GM18909 (cell line): ENCODE data around the gene TFG.
A peak's percentile ranks its signal among the peaks of the same experiment; 100 is the strongest.

Experiments used
- ATAC-seq: cut with Tn5 transposase; IDR thresholded peaks from one replicate; pipeline ENCODE4 v1.9.1; 2021; ENCODE audit warnings: mild to moderate bottlenecking; ENCODE audit not compliant: unreplicated experiment, poor library complexity

TFG gene

DNA sequence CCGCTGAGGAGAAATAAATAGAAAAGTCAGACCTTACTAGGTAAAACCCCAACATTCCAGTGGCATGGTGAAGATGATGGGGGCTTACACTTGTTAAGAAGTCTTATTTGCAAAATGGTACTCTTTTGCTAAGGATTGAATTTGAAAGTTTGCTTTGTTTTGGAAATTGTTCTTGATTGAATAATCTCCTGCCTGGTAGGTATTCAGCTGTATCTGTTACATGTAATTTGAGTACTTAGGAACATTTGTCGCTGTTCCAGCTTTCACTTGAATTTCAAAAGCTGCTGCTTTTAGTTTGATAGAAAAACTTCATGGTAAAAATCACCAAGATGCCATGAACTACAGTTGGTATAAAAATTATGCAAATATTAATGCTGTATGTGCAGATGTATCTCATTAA is 44.6 kb downstream of the TFG start:
- no peak for ATAC-seq

DNA sequence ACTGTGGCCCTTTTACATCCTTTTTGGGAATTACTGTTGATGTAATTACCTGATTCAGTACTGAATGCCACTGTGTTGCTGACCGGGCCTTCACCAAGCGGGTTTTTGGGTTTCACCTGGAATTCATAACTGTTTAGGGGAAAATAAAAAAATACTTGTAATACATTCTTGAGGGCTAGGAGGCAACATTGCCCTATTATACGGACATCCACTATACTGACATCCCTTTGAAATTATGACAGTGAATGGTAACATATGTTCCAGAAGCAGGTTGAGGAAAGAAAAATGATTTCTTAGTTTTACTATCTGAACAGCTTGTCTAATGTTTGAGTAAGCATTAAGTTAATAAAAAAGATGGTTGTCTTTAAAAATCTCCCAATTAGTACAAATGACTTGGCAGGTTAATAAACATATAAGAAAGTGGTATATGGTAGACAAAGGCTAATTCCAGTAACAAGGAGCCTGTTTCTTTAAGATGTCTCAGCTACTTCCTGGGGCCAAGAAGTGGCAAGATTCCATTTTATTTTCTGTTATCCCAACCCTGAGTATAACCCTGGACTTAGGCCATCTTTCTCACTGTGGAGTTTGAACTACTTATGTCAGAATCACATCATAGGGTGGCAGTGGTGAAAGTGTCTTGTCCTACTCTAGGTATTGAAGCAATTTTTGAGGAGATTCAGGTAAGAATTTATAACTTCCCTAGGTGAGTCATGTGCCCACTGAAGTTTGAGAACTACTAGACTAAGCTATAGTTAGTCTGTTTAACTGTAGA is 45.5 kb downstream of the TFG start:
- no peak for ATAC-seq

DNA sequence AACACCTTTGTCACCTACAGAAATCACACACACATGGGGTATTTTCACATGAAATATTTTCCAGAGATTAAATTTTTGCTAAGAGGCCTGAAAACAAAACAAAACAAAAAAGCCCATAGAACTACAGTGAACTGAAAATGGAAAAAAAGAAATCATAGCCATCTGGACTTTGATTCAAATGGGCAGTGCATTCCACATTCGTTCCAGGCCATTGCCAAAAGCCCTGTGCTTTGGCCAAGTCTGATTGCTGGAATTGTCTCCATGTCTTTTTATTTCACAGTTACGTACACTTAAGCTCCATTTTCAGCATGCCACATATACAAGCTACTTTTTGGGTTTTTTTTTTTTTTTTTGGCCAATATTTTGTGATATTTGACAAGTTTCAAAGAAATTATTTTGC is 47.1 kb downstream of the TFG start:
- no peak for ATAC-seq

DNA sequence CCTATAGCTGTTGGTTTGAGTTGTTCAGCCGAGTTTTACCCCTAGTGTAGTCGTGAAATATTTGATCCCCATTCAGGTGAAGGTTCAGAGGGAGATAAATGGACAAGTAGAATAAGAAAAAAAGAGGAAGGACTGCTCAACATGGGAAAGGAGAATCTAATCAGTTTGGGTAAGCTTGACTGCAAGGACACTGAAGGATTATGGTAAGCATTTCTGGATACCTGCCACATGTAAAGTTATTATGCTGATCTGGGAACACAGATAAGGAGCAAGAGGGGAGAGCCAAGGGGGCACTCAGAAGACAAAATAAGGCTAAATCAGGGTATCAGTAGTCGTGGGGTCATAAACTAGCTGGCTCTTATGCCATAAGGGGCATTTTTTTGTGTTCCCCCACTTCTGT is 49.9 kb downstream of the TFG start:
- ATAC-seq, result no peak

DNA sequence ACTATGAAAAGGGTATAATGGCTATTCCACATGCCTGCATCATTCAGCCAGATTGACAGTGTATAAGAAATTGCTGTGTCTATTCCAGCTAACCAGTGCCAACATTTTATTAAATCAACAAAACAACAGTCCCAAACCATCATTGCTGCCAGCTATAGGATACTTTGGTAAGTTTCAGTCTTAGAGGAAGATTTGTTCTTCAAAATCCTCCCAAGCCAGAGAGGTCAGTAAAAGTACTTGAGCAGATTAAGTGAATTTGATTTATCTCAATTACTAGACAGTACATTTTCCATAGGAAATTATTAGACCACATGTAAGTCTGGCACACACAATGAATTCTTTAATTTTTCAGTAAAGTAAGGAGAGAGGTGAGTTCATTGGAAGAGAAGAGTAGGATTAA is 50.7 kb downstream of the TFG start:
- ATAC-seq, result no peak

DNA sequence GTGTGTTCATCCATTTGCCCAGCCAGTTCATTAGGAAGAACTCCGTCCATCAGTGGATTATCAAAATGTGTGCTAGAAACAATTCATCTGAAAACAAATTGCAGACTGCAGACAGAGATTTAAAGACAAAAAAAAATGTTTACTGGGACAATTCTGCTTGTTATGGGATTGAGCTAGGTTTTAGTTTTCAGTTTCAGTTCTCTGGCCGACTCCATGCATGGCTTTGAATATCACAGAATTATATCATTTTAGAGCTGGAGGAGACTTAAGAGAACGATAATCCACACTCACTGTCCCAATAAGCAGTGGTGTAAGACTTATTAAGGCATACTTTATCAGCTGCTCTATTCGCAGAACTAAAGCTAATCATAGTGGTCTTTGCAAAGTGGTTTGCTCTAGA is 51.1 kb downstream of the TFG start:
- ATAC-seq, result no peak

DNA sequence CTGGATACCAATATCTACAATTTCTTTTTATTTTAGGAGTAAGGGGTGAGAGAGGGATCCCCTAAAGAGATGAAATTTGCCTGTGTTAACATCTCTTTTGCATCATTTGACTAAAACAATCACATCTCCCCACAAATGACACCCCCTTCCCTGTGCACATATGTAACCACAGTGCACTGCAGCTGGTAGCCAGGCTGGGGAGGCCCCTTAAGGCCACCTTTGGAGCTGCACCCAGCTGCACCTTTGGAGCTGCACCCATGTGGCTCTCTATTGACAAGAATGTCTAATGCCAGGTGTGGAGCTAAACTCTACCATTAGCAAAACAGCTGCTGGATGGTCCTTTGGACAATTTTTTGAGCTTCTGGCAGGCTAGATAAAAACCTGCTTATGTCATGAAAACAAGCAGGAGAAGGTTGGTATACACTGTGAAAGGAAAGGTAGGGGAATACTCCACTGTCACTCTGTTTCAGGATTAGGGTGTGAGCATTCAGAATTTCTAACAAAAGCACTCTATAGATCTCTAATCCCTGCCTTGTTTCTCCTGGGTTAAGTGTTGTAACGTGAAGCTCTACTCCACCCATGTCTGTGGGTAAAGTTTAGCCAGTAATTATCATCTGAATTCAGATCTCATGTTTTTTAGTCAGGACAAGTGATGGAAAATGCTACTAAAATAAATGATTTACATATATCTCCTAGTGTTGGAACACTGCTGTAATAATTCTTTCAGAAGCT is 52.1 kb downstream of the TFG start:
- peak; percentile 91 for ATAC-seq

DNA sequence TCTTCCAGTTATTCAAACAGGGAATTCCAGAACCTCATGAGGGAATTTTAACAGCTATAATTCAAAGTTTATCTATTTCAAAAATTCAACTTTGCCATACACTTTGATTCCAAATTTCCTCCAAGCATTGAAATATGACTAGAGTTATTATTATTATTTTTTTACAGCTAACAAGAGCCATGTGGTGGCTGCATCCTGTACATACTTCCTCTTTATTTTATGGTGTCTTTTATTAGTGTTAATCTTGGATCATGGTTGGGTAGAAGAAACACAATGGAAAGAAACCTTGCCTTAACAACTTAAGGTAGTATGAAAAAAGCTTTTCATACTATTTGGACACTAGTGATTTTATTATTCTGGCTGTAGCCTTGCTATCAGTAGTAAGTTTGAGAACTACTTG is 52.7 kb downstream of the TFG start:
- no peak for ATAC-seq

DNA sequence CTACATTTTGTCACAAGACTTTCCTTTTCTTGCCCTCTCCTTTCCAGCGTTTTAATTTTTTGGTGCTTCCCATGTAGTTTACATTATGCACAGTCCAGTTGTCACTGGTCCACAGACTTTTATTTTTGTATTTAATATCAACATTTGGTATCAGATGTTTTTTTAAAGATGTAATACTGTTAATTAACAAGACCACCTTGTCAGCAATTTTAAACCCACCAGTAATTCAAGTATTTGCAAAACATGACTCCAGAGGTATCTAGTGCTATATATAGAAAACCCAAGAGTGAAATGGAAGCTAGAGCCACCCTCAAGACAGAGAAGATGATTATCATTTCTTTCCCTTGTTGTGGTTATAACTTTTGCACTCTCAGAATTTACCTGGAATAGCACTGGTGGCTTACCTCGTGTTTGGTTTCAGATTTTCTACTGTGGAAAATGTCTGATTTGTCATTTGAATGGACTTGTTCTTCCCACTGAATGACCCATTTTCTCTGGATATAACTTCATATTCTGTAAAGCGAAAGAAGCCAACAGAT is 56.2 kb downstream of the TFG start:
- no peak for ATAC-seq

DNA sequence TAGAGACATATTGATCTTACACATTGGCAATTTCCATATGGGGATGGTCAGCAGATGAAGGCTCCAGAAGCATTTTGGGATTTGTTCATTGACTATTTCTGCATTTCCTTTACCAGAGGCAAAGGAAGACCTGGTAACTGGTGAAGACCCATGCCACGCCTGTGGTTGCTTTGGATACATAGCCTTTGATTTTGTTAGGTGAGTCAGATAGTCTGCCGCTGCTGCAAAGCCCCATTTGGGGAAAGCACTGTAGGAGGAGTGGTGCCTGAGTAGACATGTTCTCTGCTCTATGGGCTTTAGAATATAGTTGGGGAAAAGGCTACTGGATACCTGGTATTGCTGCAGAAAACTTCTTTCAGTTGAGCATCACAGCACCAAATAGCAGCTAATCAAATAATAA is 56.8 kb downstream of the TFG start:
- ATAC-seq, result no peak

DNA sequence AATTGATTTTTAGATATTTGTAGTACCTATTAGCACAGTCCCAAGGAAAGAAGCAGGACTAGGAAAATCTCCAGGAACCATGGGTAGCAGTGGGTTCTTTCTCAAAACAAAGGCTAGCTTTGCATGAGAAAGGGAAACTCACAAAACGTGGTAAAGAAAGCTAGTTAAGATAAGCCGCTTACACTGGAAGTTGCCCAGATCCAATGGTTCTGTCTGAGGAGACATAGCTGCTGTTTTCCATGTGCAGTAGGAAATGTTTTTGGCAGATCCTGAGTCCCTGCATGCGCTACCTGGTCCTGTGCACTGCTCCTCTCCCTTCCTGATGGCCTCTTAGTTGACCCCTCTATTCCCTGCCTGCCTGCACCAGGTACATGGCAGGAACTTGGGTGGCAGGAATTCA is 60.4 kb downstream of the TFG start:
- ATAC-seq, result no peak

DNA sequence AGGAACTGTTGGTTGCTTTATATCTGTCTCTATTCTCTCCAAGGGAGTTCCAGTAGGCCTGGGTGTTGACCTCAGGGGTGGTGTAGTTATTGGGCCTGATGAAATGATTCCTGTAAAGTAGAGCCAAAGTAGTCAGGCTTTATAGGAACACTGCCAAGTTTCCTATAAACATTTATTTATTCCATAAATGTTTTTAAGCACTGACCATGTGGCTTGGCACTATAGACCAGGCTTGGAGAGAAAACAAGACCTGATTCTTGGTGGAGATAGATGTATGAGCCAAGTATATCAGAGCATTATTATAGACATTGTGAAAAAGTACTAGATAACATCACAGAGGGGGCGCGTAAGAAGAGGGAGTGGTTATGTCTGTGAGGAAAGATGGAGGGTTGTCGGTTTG is 65.9 kb downstream of the TFG start:
- ATAC-seq, result no peak

DNA sequence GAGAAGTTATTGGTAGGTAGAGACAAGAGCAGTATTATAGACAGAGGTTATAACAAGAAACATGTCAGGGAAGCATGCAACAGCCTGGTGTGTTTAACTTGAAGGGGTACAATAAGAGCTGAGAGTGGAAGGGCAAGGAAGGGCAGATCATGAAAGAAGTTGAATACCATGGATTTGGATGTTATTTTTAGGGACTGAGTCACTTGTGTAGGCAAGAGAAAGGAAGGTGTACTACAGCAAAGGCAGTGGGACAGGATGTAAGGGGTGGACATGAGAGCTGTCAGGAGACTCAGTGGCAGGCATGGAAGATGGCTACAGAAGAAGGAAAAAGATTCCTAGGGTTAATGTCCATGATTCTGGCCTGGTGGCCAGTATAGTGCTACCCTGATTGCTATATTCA is 66.4 kb downstream of the TFG start:
- ATAC-seq, result no peak

DNA sequence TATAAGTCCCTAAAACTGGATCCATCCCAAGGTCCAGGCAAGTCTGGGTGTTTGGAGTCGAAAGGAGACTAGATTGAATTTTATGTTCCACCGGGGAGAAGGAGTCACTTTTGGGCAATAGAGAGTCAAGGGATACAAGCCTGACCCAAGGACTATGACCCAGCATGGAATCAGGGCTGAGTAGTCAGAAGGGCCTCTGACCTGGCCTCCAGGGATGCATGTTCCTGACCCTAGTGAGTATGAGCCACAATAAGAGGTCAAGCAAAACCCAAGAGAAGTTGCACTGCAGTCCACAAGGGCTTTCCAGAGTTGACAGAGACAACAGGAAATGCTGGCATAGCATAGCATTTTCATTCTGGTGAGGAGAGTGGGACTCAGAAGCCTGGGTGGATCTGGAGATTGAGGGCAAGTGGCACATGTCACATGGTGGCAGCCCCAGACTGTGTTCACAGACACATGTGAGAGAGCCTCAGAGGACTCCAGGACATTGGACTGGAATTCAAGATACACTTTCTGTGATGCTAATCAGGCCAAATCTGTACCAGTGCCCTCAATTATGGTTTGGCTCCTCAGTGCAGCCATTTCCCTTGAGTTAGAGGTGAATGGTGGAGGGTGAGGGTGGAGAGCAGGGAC is 66.9 kb downstream of the TFG start:
- no peak for ATAC-seq

DNA sequence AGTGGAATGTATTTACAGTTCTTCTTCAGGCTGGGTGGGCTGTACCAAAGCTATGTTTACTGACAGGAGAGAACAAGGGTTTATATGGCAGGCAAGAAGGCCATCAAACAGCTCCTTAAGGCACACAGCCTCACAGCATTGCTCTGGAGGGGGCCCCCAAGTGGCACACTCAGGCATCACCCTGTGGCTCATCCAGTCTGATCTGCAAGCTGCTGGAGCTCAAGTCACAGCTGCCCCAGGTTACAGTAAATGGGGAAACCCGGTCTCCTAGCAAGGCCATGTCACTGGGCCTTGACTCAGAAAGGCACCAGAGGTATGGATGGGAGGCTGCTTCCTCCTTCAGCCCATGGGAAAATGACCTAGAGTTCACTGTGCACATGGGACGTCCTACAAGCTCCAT is 67.5 kb downstream of the TFG start:
- ATAC-seq, result no peak

DNA sequence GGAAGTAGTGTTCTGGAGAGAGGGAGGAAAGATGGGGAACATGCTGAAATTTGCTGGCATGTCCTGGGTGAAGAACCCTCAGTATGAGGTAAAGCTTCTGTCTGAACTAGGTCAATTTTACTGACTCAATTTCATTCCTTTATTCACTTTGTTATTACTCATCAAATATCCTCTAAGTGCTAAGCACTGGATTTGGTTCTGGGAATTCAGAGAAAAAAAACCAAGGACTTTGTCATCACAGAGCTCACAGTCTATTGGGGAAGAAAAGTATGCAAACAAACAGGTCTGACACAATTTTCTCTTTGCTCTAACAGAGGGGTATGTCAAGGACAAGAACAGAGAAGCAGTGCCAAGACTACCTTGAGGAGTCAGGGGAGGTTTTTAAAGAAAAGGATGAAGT is 68.0 kb downstream of the TFG start:
- ATAC-seq, result no peak

DNA sequence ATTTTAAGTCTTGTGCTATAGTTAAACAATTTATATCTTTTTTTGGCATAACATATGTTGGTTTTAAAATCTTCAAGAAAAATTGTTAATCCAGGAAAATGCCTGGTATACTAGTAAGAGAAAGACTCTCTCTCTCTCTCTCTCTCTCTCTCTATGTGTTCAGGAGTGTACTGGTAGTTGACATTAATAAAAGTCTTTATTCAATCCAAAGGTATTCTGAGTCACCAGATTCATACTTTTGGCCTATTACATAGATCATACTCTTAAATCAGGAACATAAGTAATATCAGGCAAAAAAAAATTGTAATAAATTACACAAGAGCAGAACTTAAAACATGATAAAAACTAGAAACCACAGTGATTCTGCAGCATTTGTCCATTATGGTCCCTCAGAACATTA is 70.2 kb downstream of the TFG start:
- no peak for ATAC-seq

DNA sequence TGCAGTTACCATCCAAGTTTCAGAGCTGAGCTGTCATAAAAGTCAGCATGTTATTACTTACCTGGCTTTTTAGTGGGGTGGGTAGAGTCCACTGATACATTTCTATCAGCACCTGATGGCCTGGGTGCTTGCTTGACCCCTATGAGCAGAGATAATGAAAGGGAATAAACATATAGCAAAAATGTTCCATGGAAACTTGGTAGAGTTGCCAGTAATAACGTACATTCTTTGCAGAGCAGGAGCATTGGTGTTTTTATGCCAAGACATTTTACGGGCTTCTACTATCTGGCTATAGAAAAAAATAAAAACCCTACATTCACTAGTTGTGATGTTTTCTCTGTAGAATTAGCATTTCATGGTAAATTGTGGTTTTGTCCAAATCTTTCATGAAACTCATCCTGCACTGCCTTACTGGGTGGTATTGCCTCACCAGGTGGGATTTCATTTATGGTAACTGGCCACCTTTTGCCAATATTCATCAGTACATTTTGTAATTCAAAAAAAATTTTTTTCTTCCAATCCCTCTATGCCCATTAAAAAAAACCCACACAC is 70.9 kb downstream of the TFG start:
- no peak for ATAC-seq

DNA sequence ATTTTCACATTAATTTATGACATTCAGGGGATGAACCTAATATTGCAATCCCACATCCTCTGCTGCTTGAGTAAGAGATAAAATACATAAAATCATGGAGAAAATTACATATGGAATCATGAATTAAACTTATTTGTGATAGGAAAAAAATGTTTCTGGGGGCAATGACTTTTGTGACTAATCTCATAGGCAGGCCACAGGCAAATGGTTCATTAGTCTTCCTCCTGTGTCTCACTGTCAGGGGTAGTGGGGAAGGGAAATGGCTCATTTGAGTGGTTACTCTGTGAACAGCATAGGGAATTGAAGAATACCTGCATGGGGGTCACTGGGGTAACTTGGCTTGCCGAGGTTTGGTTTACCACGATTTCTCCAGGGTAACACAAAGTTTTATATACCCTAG is 72.0 kb downstream of the TFG start:
- ATAC-seq, result no peak

DNA sequence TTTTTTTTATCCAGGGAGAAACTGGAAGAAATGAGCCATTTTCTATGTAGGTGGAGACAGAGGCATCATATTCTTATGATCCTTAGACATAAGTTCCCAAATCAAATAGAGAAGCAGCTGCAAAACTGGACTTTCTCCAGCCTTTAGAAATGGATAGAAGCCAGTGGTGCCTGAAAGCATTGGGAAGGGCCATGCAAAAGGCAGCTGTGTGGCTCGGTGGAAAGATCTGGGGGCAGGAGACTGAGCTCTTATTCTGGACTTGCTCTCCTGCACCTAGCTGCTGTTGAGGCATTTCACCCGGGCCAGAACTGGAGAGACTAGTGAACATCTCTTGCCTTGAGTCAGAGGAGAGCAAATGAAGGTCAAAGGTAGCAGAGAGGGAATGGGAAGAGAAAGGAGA is 73.1 kb downstream of the TFG start:
- ATAC-seq, result no peak

DNA sequence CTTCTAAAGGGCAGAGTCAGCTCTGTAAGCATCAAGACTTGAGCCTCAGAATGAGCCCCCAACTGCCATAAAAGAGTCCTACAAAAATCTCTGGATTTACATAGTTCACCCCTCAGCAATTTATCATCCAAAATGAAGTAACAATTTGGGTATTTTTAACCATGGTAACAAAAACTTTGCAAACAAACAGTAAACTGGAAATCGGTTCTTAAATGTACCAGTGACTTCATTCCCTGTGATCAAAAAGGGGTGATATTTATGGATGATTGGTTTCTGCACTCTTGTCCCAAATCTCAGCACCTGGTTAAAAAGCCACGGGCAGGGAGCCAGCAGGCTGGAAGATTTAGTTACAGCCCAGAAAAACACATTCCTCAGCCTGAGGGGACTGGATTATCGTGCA is 73.6 kb downstream of the TFG start:
- ATAC-seq, result no peak
